ENCODE results near the gene DHRS3.

The DHRS3 gene

GRCh38 chr1:12658531-12659453 lies 40.8 kb upstream of the DHRS3 start:
- TF ChIP-seq FOXP2 (optimal IDR thresholded peaks at IDR 0.05; ENCODE audit: borderline replicate concordance, extremely low read depth, extremely low read length, insufficient read depth) (no peak), POLR2AphosphoS5 (IDR thresholded peaks at IDR 0.05; ENCODE audit: low read depth, low read length) (no peak), TAF1 (IDR thresholded peaks at IDR 0.05; ENCODE audit: borderline replicate concordance, insufficient read depth, low read length) (no peak), REST (IDR thresholded peaks at IDR 0.05; ENCODE audit: insufficient read depth in 1 of 2, low read depth in 2 of 2, low read length in 2 of 2) (no peak), SIN3A (IDR thresholded peaks at IDR 0.05; ENCODE audit: borderline replicate concordance, insufficient read depth, low read length) (no peak)

- no peak for TF ChIP-seq REST (IDR thresholded peaks at IDR 0.05; ENCODE audit: insufficient read depth in 1 of 2, low read depth in 2 of 2, low read length in 2 of 2)
- no peak for TF ChIP-seq FOXP2 (optimal IDR thresholded peaks at IDR 0.05; ENCODE audit: borderline replicate concordance, extremely low read depth, extremely low read length, insufficient read depth)
- TF ChIP-seq POLR2AphosphoS5 (IDR thresholded peaks at IDR 0.05; ENCODE audit: low read depth, low read length), result no peak
- no peak for TF ChIP-seq TAF1 (IDR thresholded peaks at IDR 0.05; ENCODE audit: borderline replicate concordance, insufficient read depth, low read length)
- TF ChIP-seq SIN3A (IDR thresholded peaks at IDR 0.05; ENCODE audit: borderline replicate concordance, insufficient read depth, low read length), result no peak
Measured at GRCh38 chr1:12657060-12657884, 39.3 kb upstream of the DHRS3 start.

- no peak for TF ChIP-seq TAF1 (IDR thresholded peaks at IDR 0.05; ENCODE audit: borderline replicate concordance, insufficient read depth, low read length)
Measured at GRCh38 chr1:12656575-12656974, 38.6 kb upstream of the DHRS3 start.

- TF ChIP-seq POLR2AphosphoS5 (IDR thresholded peaks at IDR 0.05; ENCODE audit: low read depth, low read length) (no peak), SIN3A (IDR thresholded peaks at IDR 0.05; ENCODE audit: borderline replicate concordance, insufficient read depth, low read length) (no peak), REST (IDR thresholded peaks at IDR 0.05; ENCODE audit: insufficient read depth in 1 of 2, low read depth in 2 of 2, low read length in 2 of 2) (no peak), FOXP2 (optimal IDR thresholded peaks at IDR 0.05; ENCODE audit: borderline replicate concordance, extremely low read depth, extremely low read length, insufficient read depth) (no peak), TAF1 (IDR thresholded peaks at IDR 0.05; ENCODE audit: borderline replicate concordance, insufficient read depth, low read length) (no peak)
Measured at GRCh38 chr1:12654657-12655056, 36.6 kb upstream of the DHRS3 start.

GRCh38 chr1:12654004-12654567 lies 36.1 kb upstream of the DHRS3 start:
- no peak for TF ChIP-seq SIN3A (IDR thresholded peaks at IDR 0.05; ENCODE audit: borderline replicate concordance, insufficient read depth, low read length)
- no peak for TF ChIP-seq POLR2AphosphoS5 (IDR thresholded peaks at IDR 0.05; ENCODE audit: low read depth, low read length)
- no peak for TF ChIP-seq FOXP2 (optimal IDR thresholded peaks at IDR 0.05; ENCODE audit: borderline replicate concordance, extremely low read depth, extremely low read length, insufficient read depth)
- no peak for TF ChIP-seq TAF1 (IDR thresholded peaks at IDR 0.05; ENCODE audit: borderline replicate concordance, insufficient read depth, low read length)
- no peak for TF ChIP-seq REST (IDR thresholded peaks at IDR 0.05; ENCODE audit: insufficient read depth in 1 of 2, low read depth in 2 of 2, low read length in 2 of 2)
